Cardiac fibroblast (primary cell): ENCODE data around the gene SLC25A17.
"Not testable (repeated sequence)": the region's sequence is repeated elsewhere in the genome, so short reads cannot be mapped to it uniquely, and the experiment has no call there.

Experiments
- DNase-seq, 2 donors: peaks; one replicate each; pipeline versions ENCODE4 v3.0.0 to v3.0.0-alpha.2; 2010; ENCODE audit warnings: low read depth in 2 of 2
- H3K4me3 ChIP-seq, 2 donors: replicated peaks in 1 of 2; 1 replicate in 1 of 2; 2 replicates in 1 of 2; pipeline ENCODE4 v1.5.1; 2011; ENCODE audit warnings: low read depth in 2 of 2, low read length in 2 of 2, mild to moderate bottlenecking in 2 of 2, moderate library complexity in 1 of 2
- CTCF ChIP-seq: IDR thresholded peaks from one replicate; pipeline ENCODE4 v1.5.1; 2011; ENCODE audit warnings: low read depth, mild to moderate bottlenecking, low read length, inconsistent platforms

The SLC25A17 gene

GRCh38 chr22:40818747-40819598 lies at the start of gene SLC25A17:
TSS of gene SLC25A17 (minus strand) at chr22:40819346. CDS start at chr22:40819248, 98 bp downstream.
- DNase-seq: peak; percentile 75 to 85
- H3K4me3 ChIP-seq: peak within 1 kb of the TSS; percentile 69 to 98
- TF ChIP-seq CTCF: peak; percentile 55

- H3K4me3 ChIP-seq: not testable (repeated sequence)
Measured at GRCh38 chr22:40868379-40868778, 49.2 kb upstream of the SLC25A17 start.

GRCh38 chr22:40867109-40867508 lies 48.0 kb upstream of the SLC25A17 start:
- TF ChIP-seq CTCF: no peak
- no peak for DNase-seq
- H3K4me3 ChIP-seq: no peak overlapping the region

More at GRCh38 chr22:40868379-40868778, 49.2 kb upstream of the SLC25A17 start:
- DNase-seq: not testable (repeated sequence)

GRCh38 chr22:40862537-40862936 lies 43.4 kb upstream of the SLC25A17 start:
- TF ChIP-seq CTCF: no peak
- H3K4me3 ChIP-seq: no peak overlapping the region
- DNase-seq: no peak

GRCh38 chr22:40862013-40862412 lies 42.9 kb upstream of the SLC25A17 start, which contains the start of gene DNAJB7:
TSS of gene DNAJB7 (minus strand) at chr22:40862113. CDS start at chr22:40861994, 119 bp downstream.
- H3K4me3 ChIP-seq: no peak within 1 kb of the TSS
- no peak for DNase-seq
- no peak for TF ChIP-seq CTCF

- peak overlapping the region; percentile 96 to 97 for H3K4me3 ChIP-seq
- no peak for TF ChIP-seq CTCF
- peak; percentile 19 to 20 for DNase-seq
Measured at GRCh38 chr22:40857309-40857855, 38.2 kb upstream of the SLC25A17 start.
